Stimulated activated CD8-positive, alpha-beta memory T cell treated with anti-CD3 and anti-CD28 coated beads, Interleukin-15, amount 100 ng/mL, for 4 hours (primary cell): ENCODE data around the gene APLP2.
A peak's percentile ranks its signal among the peaks of the same experiment; 100 is the strongest.
"Not testable (repeated sequence)": the region's sequence is repeated elsewhere in the genome, so short reads cannot be mapped to it uniquely, and the experiment has no call there.

Source experiments
- DNase-seq, 2 donors: peaks; one replicate each; pipeline ENCODE4 v3.0.0-alpha.2; 2020; ENCODE audit warnings: low read depth in 2 of 2

The APLP2 gene

GRCh38 chr11:130069659-130070108 lies at the start of gene APLP2:
Gene APLP2 (plus strand): TSS chr11:130069894. CDS start chr11:130069978, 84 bp downstream.
- DNase-seq, result peak; percentile 92 to 97

GRCh38 chr11:130020323-130020722 lies 49.4 kb upstream of the APLP2 start:
- no peak for DNase-seq

DNA sequence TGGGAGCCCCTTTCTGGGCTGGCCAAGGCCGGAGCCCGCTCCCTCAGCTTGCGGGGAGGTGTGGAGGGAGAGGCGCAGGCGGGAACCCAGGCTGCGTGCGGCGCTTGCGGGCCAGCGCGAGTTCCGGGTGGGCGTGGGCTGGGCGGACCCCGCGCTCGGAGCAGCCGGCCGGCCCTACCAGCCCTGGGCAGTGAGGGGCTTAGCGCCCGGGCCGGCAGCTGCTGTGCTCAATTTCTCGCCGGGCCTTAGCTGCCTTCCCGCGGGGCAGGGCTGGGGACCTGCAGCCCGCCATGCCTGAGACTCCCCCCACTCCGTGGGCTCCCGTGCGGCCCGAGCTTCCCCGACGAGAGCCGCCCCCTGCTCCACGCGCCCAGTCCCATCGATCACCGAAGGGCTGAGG lies 48.1 kb upstream of the APLP2 start:
- DNase-seq, result not testable (repeated sequence)

- DNase-seq, result no peak
Measured at GRCh38 chr11:130022799-130023198, 46.9 kb upstream of the APLP2 start.

GRCh38 chr11:130023204-130023603 lies 46.5 kb upstream of the APLP2 start:
- DNase-seq, result no peak

- DNase-seq, result no peak
Measured at GRCh38 chr11:130024361-130024760, 45.3 kb upstream of the APLP2 start.

GRCh38 chr11:130025371-130025770 lies 44.3 kb upstream of the APLP2 start:
- no peak for DNase-seq

GRCh38 chr11:130029137-130029536 lies 40.6 kb upstream of the APLP2 start:
- no peak for DNase-seq

DNA sequence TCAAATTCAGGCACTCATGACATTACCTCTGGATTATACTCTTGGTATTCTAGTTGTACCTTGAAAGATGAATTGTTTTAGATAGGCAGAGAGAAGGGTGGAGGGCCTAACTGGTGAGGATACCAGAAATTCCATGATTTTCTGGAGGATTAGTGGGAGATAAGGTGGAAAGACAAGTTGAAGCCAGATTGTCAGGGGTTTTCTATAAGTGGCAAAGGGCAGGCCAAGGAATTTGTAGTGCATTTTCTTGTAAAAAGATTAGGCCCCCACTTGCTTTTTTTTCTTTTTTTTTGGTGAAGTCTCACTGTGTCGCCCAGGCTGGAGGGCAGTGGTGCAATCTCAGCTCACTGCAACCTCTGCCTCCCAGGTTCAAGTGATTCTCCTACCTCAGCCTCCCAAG lies 38.6 kb upstream of the APLP2 start:
- no peak for DNase-seq

DNA sequence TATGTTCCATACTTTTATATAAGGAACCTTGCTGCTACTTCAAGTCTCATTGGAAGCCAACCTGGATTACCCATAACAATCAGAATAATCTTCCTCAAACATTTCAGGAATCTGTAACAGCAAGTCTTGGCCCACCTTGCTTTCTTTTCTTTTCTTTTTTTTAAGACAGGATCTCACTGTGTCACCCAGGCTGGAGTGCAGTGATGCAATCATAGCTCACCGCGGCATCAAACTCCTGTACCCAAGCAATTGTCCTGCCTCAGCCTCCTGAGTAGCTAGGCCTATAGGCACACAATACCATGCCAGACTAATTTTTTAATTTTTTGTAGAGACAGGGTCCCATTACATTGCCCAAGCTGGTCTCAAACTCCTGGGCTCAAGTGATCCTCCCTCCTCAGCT lies 37.7 kb upstream of the APLP2 start:
- no peak for DNase-seq

GRCh38 chr11:130032931-130033330 lies 36.8 kb upstream of the APLP2 start:
- DNase-seq, result no peak

DNA sequence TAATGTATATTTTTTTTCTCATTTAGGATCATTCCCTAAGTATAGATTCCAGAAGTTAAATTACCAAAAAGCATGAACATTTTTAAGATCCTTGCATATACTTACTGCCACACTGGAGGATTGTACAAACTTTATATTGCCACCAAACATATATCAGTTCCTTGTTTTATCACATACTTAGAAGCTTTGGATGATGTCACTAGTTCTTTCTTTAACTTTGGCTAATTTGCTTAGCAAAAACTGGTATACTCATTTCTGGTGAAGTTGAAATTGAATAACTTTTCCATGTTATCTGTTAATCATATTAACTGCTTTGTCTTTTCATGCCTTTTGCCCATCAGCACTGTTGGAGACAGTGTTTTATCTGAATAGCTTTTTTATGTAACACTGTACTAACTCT lies 35.5 kb upstream of the APLP2 start:
- no peak for DNase-seq

DNA sequence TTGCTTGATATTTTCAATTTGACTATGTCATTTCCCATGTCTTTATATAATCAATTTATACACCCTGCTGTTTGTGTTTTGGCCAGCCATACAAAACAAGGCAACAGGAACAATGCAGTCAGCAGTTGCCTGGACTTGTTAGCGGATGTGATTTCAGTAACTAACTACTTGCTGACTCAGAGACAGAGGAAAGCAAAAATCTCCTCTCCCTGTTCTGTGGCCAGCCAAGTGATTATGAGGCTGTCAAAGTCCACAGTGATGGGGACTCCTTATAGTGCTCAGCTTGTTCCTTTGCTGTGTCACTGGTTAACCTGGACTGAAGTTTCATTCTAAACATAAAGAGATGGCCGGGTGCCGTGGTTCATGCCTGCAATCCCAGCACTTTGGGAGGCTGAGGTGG lies 32.6 kb upstream of the APLP2 start:
- no peak for DNase-seq

DNA sequence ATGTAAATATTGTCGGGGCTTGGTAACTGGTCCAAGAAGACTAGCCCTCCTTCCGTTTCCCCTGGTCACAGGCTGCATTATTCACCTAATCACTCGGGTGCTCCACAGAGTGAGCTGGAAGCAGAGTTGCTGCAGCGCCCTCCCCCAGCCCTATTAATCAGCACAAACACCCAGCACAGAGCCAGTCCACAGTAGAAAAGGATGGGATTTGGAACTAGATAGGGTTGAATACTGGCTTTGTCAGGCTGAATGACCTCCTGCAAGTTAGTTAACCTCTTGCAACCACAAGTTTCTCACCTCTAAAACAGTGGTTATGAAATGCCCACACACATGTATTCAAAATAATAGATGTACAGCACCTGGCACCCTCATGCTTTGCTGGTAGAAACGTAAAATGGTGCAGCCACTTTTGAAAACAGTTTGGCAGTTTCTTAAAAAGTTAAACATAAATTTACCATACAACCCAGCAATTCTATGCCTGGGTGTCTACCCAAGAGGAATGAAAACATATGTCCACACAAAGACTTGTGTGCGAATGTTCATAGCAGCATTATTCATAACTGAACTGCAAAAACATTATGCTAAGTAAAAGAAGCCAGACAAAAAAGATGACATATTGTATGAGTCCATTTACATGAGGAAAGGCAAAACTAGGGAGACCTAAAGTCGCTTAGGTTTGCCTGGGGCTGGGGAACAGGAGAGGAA lies 31.7 kb upstream of the APLP2 start:
- no peak for DNase-seq

DNA sequence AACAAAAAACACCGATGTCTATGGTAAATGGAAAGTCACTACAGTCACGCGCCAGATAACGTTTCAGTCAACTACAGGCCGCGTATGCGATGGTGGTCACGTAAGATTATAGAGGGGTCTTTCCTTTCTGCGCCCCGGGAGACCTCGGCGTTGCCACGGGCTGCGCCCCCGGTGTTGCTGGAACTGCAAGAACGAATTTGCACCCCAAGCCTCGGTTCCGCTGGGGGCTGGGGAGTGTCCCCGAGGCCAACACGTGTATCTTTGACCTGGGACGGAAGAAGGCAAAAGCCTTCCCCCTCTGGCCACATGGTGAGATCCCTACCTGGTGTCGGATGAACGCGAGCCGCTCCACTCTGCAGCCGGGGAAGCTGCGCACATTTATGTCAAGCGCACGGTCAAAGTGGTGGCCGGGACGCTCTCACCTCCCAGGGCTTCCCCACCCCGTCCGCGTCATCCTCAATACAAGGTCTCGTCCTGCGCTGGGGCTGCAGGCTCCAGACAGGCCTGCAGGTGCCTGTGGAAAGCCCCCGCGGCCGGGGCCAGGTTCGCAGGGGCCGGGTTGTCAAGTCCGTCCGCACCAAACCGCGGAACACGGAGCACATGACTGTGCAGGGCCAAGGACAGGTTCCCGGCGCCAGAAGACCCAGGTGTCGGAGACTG lies 29.3 kb upstream of the APLP2 start:
- no peak for DNase-seq

DNA sequence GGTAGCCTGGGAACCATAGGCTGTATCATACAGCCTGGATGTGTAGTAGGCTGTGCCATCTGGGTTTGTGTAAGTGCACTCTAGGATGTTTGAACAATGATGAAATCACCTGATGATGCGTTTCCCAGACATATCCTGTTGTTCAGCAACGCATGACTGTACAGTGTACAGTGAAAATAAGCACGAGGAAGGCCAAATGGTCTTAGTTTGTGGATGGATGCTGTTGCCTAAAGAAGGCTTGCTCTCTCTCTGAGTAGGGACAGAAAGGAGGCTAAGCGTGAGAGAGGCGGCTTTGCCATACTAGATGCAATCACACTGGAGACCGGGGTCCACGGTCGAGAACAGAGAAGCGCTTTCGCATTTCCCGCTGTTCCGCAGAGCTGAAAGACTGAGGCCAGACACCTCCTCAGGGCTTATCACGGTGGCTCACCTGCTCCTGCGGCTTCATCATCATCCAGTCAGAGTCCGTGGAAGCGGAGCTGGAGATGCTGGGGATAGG lies 27.6 kb upstream of the APLP2 start:
- no peak for DNase-seq

DNA sequence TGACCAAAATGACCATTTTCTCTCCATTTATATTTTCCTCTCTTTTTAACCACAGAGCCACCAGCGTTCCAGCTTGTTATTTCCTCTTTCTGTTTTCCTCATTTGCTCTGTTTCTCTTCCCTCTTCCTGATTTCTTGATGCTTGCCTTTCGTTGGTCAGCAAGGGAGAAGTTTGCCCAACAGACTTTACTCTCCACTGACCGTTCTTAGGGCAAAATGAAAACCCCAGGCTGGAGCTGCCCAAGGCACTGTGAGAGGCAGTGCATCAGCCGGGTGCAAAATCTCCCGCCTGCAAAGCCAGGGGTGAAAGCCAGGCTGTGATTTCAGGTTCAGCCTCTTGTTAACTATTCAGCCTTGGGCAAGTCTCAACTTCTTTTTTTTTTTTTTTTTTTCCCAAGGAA lies 26.1 kb upstream of the APLP2 start:
- no peak for DNase-seq

DNA sequence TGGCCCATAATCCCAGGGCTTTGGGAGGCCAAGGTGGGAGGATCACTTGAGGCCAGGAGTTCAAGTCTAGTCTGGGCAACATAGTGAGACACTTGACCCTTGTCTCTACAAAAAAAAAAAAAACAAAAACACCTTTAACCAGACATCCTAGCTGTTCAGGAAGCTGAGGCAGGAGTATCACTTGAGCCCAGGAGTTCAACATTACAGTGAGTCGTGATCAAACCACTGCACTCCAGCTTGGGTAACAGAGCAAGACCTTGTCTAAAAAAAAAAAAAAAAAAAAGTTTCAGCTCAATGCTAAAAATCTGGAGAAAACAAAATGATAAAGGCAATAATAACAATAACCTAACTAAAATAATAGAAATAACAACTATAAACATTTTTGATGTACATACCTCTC lies 22.6 kb upstream of the APLP2 start:
- DNase-seq, result no peak

- no peak for DNase-seq
Measured at GRCh38 chr11:130049328-130049771, 20.3 kb upstream of the APLP2 start.

DNA sequence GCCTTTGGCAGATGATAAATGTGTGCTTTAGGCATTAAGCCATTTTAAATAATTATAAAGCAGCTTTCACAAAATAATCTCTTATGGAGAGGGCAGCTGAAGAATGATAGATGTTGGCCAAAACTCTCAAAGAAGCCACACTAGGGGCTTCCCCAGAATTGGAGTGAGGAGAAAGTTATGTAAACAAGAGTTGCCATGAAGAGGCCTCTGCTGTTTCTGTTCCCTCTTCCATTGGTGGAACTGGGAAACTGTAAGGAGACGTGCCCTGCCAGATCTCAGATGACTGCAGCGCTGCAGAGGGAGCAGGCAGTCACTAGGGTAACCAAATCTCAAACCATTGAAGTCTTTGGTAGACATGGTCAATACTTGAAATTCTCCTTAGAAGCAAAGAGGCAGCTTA lies 19.4 kb upstream of the APLP2 start:
- DNase-seq, result no peak

DNA sequence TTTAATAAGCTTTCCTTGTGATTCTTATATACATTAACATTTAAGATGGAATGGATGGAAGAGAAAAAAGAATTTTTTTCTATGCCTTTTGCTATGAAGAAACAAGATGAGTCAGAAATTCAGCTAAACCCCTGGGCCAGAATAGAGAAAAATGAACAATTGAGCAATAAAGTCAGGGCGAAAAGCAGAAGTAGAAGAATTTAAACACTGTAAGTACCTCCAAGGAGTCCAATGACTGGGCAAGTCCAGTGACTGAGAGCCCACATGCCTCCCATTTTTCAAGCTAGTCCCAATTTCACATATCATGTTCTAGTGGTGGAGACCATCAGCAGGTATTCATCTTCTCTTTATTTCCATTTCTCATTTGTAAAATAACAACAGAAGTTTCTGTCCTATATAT lies 18.6 kb upstream of the APLP2 start:
- DNase-seq, result no peak

GRCh38 chr11:130052567-130052966 lies 17.1 kb upstream of the APLP2 start:
- DNase-seq, result no peak

DNA sequence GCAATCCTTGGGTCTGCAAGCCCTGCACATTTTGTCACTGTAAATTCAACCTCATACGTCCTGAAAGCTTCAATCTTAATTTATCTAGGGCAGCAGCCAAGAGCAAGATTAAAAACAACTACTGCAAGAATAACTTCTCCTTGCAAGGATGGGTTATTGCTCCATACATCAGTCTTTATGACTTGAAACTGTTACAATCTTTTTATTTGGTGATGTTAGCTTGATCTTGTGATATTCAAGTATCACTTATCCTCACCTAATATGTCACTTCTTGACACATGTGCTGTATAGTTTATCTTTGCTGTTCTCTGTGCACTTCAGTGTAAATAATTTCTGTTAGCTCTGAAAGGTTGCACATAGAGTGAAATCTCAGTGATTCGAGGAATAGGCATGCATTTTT lies 14.7 kb upstream of the APLP2 start:
- DNase-seq, result no peak
